NCI-H2227 (cell line): ENCODE measurements around the gene FLYWCH1.
"Not testable (repeated sequence)": the region's sequence is repeated elsewhere in the genome, so short reads cannot be mapped to it uniquely, and the experiment has no call there.

ENCODE experiments used
- DNase-seq: peaks from one replicate; lab custom pipeline; 2025; ENCODE audit not compliant: unreplicated experiment; lab: John Stamatoyannopoulos, UW

Gene FLYWCH1

DNA sequence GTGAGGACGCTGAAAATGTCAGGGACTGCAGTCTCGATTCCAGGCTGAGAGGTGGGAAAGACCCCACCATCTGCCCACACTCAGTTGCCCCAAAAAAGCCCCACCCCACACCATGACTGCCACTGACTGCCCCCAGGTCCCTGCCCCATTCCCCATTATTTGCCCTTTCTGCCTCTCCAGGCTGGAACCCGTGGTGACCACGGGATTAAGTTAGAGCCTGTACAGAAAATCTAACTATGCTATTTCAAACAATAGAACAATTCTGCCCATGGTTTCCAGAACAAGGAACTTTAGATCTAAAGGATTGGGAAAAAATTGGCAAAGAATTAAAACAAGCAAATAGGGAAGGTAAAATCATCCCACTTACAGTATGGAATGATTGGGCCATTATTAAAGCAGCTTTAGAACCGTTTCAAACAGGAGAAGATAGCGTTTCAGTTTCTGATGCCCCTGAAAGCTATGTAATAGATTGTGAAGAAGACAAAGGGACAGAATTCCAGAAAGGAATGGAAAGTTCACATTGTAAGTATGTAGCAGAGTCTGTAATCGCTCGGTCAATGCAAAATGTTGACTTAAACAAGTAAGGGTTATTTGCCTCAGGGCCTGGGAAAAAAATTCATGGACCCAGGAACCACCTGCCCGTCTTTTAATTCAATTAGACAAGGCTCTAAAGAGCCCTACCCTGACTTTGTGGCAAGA lies 14.4 kb downstream of the FLYWCH1 start:
- no peak for DNase-seq

- DNase-seq = no peak
These were observed 14.9 kb downstream of the FLYWCH1 start for GRCh38 chr16:2926650-2926999.

- peak; percentile 92 for DNase-seq
These were observed 15.4 kb downstream of the FLYWCH1 start for GRCh38 chr16:2927010-2927646.

GRCh38 chr16:2928151-2928550 lies 16.4 kb downstream of the FLYWCH1 start:
- DNase-seq = not testable (repeated sequence)

DNA sequence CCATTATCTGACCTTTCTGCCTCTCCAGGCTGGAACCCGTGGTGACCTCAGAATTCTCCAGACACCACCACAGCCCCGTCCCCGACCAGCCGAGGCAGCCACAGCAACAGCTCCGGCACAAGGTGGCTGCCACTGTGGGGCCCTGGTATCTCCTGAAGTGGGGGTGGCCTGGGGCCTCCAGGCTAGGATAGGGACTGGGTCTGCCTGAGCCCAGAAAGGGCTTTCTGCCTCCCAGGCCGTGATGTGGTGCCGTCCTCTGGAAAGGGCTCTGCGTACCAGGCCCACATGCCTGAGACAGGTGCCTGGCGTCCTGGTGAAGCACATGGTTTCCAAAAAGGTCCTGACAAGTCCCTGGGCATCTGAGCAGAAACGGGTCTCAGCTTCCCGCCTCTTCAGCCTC lies 17.1 kb downstream of the FLYWCH1 start:
- DNase-seq = no peak

DNA sequence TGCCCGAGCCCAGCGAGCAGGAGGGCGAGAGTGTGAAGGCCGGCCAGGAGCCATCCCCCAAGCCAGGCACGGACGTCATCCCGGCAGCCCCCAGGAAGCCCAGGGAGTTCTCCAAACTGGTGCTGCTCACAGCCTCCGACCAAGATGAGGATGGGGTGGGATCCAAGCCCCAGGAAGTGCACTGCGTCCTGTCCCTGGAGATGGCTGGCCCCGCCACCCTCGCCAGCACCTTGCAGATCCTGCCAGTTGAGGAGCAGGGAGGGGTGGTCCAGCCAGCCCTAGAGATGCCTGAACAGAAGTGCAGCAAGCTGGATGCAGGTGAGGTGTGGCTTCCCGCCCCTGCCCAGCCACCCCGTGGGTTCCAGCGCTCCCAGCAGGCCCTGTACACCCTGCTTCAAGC lies 18.0 kb downstream of the FLYWCH1 start:
- DNase-seq = no peak

- no peak for DNase-seq
These were observed 18.5 kb downstream of the FLYWCH1 start for GRCh38 chr16:2930236-2930635.

- not testable (repeated sequence) for DNase-seq
These were observed 19.6 kb downstream of the FLYWCH1 start for GRCh38 chr16:2931231-2931914.

GRCh38 chr16:2933136-2933535 lies 21.4 kb downstream of the FLYWCH1 start:
- no peak for DNase-seq

- DNase-seq = no peak
These were observed 22.0 kb downstream of the FLYWCH1 start for GRCh38 chr16:2933701-2934100.

DNA sequence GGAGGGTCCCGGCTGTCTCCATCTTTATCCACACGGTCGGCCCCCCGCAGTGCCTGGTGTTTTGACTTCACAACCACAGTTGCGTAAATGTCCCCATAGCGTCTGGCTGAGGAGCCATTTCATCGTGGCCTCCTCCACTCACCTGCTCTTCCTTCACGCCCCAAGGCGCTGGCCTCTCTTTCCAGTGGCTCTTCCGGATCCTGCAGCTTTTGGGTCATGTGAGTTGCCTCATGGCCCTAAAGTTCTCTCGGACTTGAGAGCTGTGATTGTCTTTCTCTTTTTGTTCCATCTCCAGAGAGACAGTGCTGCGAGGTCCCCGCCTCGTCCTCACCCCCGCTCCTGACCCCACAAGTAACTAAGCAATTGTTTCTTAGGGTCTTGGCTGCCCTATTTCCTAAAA lies 22.7 kb downstream of the FLYWCH1 start:
- no peak for DNase-seq

GRCh38 chr16:2936436-2937011 lies 24.8 kb downstream of the FLYWCH1 start:
- DNase-seq = no peak

DNA sequence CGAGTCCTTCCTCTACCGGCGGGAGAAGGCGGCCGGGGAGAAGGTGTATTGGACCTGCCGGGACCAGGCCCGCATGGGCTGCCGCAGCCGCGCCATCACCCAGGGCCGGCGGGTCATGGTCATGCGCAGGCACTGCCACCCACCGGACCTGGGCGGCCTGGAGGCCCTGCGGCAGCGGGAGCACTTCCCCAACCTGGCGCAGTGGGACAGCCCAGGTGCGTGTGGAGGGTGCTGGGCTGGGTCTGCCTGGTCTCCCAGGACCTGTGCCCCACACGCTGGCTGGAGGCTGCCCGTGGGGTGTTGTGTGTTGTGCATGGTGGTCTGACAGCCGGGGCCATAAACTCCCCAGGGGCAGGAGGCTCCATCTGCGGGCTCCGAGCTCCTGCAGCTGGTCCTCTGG lies 25.4 kb downstream of the FLYWCH1 start:
- DNase-seq = no peak

DNA sequence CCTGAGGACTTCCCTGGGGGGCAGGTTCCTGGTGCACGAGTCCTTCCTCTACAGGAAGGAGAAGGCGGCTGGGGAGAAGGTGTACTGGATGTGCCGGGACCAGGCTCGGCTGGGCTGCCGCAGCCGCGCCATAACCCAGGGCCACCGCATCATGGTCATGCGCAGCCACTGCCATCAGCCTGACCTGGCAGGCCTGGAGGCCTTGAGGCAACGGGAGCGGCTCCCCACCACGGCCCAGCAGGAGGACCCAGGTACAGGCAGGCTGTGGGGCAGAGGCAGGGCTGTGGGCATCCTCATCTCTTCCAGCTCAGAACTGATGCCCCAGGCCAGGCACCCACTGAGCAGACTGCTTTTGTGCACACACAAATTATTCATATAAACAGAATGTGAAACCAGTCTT lies 26.5 kb downstream of the FLYWCH1 start:
- DNase-seq = no peak

DNA sequence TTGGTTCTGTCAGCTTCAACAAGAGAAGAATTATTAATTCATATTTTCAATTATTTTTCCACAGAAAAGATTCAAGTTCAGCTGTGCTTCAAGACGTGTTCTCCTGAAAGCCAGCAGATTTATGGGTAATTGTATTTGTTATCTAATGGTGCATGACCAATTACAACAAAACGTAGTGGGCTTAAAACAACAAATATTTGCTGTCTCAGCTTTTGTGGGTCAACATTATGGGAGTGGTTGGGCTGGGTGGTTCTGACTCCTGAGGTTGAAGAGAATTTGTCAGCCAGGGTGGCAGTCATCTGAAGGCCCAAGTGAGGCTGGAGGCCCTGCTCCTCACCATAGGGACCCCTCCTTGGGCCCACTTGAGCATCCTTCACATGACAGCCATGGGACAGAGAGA lies 28.2 kb downstream of the FLYWCH1 start:
- no peak for DNase-seq

DNA sequence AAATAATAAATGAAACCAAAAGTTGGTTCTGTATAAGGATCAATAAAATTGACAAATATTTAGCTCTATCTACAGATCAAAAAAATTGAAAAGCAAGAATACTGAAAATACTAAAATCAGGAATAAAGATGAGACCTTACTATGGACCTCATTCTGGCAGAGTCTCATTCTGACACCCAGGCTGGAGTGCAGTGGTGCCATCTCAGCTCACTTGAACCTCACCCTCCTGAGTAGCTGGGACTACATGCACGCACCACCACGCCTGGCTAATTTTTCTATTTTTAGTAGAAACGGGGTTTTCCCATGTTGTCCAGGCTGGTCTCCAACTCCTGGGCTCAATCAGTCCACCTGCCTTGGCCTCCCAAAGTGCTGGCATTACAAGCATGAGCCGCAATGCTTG lies 30.3 kb downstream of the FLYWCH1 start:
- DNase-seq = no peak

GRCh38 chr16:2943716-2944115 lies 32.0 kb downstream of the FLYWCH1 start:
- not testable (repeated sequence) for DNase-seq

- no peak for DNase-seq
These were observed 34.9 kb downstream of the FLYWCH1 start for GRCh38 chr16:2946649-2947048.

- no peak for DNase-seq
These were observed 37.3 kb downstream of the FLYWCH1 start for GRCh38 chr16:2948807-2949704.

GRCh38 chr16:2949705-2950352 lies 38.1 kb downstream of the FLYWCH1 start:
- DNase-seq = no peak

DNA sequence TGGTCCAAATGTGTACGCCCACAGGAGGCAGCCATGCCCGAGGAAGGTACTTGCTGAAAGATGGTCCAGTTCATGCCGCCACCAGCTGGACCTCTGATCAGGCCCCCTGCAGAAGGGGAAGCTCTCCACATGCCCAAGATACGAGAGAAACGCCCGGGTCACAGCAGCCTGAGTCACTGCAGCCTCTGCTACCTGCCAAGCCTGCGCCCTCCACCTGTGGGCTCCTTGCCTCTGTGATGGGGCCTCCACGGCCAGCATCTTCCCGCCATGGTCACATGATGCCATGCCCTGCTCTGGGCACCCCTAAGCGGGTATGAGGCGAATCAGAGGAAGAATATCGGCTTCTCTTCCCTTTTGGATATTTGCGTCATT lies 38.6 kb downstream of the FLYWCH1 start:
- no peak for DNase-seq
